Measurements from ENCODE around the gene MIS12.

MIS12 gene

GRCh38 chr17:5500247-5500588 lies 13.9 kb downstream of the MIS12 start:
- DNase-seq = no peak

GRCh38 chr17:5500589-5501391 lies 14.4 kb downstream of the MIS12 start:
- peak; percentile 71 for DNase-seq

- DNase-seq = no peak
Observed at GRCh38 chr17:5501685-5502084, 15.3 kb downstream of the MIS12 start.

GRCh38 chr17:5502552-5502951 lies 16.2 kb downstream of the MIS12 start:
- DNase-seq = no peak

DNA sequence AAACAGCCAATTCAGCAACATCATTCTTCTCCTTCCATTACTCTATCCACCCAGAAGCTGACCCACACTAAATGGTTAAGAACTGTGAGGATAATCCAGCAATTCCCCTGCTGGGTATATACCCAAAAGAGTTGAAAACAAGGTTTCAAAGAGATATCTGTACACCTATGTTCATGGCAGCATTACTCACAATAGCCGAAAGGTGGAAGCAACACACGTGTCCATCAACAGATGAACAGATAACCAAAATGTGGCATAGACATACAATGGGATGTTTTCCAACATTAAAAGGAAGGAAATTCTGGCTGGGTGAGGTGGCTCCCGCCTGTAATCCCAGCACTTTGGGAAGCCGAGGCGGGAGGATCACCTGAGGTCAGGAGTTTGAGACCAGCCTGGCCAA lies 19.9 kb downstream of the MIS12 start:
- no peak for DNase-seq

DNA sequence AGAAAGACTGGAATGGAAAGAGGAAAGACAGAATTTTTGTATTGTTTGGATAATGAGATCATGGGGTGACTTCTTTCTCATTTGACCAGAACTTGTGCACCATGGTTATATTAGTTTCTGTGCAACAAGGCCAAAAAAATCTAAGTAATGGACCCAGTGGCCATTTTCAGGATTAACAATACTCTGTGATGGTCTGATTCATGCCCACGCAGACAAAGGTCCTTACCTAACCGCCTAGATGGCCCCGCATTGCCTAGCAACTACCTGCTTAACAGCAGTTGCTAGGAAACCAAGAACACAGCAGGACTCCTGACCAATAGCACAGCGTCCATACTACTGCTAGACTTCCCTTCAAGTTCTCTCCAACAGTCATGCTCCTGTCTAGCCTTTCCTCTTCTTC lies 22.4 kb downstream of the MIS12 start:
- DNase-seq = no peak

GRCh38 chr17:5509482-5509881 lies 23.1 kb downstream of the MIS12 start:
- no peak for DNase-seq

DNA sequence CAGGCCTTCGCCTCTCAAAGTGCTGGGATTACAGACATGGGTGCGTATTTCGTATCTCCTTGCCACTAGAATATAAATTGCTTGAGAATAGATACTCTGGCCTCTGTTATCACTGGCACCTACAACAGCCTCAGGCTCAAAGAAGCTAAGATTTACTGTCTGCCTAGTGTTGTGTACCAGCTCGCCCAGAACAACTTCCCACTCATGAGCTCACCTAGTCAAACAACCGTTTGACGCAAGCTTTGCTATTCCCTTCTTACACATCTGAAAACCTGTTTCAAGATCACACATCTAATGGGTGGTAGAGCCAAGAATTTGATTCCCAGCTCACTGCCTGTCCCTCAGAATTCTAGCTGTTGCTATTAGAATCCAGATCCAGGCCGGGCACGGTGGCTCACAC lies 24.4 kb downstream of the MIS12 start:
- DNase-seq = no peak

DNA sequence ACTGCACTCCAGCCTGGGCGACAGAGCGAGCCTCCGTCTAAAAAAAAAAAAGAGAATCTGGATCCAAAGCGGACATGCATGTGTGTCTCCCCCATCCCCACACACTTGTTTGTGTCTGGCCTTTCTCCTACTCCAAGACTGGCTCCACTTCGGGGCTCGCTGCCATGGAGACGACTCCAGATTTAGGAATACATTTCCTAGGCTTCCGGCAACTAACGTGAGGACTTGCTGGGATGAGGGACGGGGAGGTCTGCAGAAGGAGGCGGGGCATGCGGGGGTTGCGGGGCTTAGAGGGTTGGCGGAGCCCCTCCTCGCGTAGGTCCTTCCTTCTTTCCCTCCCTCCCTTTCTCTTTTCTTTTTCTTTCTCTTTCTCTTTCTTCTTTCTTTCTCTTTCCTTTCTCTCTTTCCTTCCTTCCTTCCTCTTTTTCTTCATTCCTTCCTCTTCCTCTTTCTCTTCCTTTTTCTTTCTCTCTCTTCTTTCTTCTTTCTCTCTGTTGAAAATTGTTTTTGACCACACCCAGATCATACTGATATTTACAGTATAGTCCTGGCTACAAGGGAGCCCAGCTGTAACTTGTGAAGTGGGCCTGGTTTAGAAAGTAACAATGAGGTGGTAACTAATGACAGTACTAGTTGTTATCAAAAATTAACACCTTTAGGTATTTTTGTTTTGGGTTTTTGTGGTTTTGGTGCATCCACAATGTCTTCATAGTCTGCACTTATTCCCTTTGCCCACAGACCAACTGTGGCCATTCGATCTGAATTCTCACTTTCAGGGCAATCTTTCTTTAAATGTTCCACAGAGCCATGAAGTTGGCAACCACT lies 25.2 kb downstream of the MIS12 start:
- DNase-seq = no peak

- DNase-seq = no peak
Observed at GRCh38 chr17:5513628-5514027, 27.3 kb downstream of the MIS12 start.

DNA sequence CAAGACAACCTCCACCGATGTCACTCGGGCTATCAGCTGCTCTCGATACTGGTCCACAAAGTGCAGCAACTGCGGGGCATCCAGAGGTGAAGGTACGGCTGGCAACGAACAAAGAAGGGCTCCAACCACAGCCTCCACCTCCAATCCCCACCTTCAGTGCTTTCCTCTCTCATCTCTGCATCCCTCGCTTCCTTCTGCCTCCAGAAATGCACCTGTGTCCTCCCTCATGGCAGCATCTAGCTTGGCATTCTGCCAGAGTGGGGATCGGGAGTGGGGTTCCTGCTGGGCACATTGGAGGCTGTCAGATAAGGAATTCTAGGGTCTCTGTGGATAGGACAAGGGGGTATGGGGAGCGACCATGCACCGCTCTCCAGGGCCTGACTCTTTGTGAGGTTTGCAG lies 28.6 kb downstream of the MIS12 start:
- no peak for DNase-seq

GRCh38 chr17:5516060-5516792 lies 29.9 kb downstream of the MIS12 start:
- DNase-seq = no peak

- no peak for DNase-seq
Observed at GRCh38 chr17:5522476-5522875, 36.1 kb downstream of the MIS12 start.

- no peak for DNase-seq
Observed at GRCh38 chr17:5523249-5523648, 36.9 kb downstream of the MIS12 start.

DNA sequence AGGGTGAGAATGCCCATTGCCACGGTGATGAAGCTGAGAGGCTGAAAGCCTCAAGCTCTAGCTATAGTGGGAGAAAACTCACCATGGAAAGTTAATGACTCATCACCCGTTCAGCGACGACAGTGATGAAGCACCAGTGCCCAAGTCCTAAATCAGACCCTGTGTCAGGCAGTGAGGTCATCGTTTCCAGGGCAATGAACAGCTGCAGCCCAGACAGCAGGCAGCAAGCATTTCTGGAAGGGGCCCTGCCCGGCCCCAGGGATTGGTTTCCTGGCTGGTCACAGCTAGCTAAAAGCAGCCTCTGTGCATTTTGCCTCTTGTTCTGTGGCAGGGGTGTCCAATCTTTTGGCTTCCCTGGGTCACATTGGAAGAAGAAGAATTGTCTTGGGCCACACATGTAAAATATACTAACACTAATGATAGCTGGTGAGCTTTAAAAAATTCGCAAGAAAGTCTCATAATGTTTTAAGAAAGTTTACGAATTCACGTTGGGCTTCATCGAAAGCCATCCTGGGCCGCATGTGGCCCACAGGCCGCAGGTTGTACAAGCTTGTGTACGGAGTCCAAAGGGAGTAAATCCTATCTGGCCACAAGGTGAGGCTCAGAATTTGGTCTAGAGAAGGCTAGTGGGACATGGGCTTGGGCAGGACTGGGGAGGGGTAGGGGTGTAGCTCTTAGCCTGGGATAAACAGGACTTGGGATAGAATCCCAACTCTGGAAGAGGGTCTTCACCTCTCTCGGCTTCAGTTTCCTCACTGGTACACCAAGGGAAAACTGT lies 40.6 kb downstream of the MIS12 start:
- DNase-seq = no peak

- no peak for DNase-seq
Observed at GRCh38 chr17:5527601-5528250, 41.4 kb downstream of the MIS12 start.

GRCh38 chr17:5530265-5531084 lies 44.1 kb downstream of the MIS12 start:
- no peak for DNase-seq

DNA sequence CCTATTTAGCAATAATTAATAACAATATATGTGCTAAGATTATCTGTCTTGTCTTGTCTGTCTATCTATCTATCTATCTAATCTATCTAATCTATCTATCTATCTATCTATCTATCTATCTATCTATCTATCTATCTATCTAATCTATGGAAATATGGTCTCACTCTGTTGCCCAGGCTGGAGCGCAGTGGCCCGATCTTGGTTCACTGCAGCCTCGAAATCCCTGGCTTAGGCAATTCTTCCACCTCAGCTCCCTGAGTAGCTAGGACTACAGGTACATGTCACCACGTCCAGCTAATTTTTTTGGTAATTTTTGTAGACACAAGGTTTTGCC lies 44.7 kb downstream of the MIS12 start:
- DNase-seq = no peak

DNA sequence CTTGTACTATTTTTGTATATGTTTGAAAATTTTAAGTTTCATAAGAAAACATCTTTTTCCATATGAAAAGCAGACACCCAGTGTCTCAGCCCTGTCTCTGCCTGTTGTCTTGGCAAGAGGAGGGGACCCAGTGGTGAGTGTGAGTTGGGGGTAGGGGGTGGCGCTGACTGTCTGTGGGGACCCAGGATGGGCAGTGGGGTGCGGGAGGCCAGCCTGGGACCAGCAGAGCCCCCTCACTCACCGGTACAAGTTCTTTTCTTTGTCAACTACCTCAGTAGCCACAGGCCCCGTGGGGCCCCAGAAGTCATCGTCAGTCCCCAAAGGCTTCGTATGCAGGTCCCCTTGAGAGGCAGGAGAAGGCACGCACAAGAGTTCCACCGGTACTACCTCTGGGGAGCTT lies 46.2 kb downstream of the MIS12 start:
- DNase-seq = no peak

DNA sequence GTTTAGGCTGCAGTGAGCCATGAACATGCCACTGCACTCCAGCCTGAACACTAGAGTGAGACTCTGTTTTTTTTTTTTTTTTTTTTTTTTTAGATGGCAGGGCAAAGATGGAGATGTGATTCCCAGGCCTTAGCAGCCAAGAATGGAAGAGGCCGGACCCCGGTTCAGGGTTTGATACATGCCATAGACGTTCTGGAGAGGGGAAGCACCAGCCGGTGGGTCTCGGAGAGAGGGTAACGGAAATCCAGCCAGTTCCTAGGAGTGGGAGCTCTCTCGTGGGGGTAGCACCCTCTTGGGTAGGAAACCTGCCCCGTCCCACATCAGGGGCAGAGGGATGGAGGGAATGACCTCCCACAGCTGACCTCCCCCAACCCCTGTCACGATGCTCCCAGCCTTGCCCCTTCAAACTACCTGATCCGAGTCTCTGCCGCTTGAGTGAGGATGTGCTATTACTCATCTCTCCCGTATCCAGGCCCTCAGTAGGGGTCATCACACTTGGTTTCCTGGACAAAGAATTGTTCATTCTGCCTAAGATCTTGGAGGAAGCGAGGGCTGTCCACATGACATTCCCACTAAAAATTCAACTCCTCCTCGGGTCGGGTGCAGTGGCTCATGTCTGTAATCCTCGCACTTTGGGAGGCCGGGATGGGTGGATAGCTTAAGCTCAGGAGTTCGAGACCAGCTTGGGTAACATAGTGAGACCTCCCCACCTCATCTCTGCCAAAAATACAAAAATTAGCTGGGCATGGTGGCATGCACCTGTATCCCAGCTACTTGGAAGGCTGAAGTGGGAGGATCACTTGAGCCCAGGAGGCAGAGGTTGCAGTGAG lies 47.3 kb downstream of the MIS12 start:
- DNase-seq = no peak

DNA sequence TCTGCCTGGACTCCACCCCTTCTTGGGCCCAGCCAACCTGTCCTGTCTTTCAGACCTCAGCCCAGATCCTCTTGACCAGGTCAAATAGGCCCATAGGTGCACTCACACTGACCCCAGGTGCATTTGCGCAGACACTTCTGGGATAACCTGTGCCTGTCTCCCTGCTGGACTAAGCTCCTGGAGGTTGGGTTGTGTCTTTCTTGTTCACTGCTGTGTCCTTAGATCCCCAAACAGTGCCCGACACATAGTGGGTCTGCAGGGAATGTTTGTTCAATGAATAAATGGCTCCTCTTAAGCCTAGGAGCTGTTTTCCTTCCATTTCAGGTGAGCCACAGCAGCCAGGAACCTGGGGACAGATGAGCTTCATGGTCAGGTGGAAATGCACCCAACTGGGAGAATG lies 49.1 kb downstream of the MIS12 start:
- no peak for DNase-seq

Data from effector CD4-positive, alpha-beta T cell (primary cell).